AG04449 (cell line): ENCODE data around the gene PTPRK.

Experiments
- CTCF ChIA-PET: fragments of 350-600 bp; formaldehyde crosslinking; extraction: SDS; loops from one replicate; lab custom pipeline; 2021; ENCODE audit warnings: antibody characterized with exemption; lab: Yijun Ruan, JAX
- POLR2A ChIA-PET: fragments of 400-600, 350-600 bp; formaldehyde crosslinking; extraction: SDS; loops from one replicate; lab custom pipeline; 2020; ENCODE audit warnings: antibody characterized with exemption, inconsistent platforms; lab: Yijun Ruan, JAX
- DNase-seq: peaks from one replicate; pipeline ENCODE4 v3.0.0-alpha.2; 2010; ENCODE audit warnings: low read depth, low spot score
- H3K4me3 ChIP-seq: 2 replicates; pipeline ENCODE4 v1.5.1; 2011; ENCODE audit warnings: low read depth, mild to moderate bottlenecking, control low read depth, low read length
- CTCF ChIP-seq: IDR thresholded peaks from one replicate; pipeline ENCODE4 v1.5.1; 2011; ENCODE audit warnings: mild to moderate bottlenecking, moderate library complexity, low read length, control low read depth, inconsistent platforms; ENCODE audit not compliant: insufficient read depth; ENCODE audit errors: missing control alignments

The PTPRK gene

GRCh38 chr6:128280960-128281359 is 239.4 kb downstream of the PTPRK start:
- POLR2A ChIA-PET = no interaction called here
- CTCF ChIA-PET = no interaction called here
- TF ChIP-seq CTCF = no peak
- DNase-seq = no peak
- H3K4me3 ChIP-seq = no peak overlapping the region

GRCh38 chr6:128280066-128280465 is 240.3 kb downstream of the PTPRK start:
- no peak for DNase-seq
- H3K4me3 ChIP-seq = no peak overlapping the region
- no peak for TF ChIP-seq CTCF
- ChIA-PET CTCF (interaction anchor here (1.2 kb wide), 1 partner anchor 12 kb away, joined by 4 read pairs; no protein-coding TSS in a partner anchor), POLR2A (no interaction called here)

GRCh38 chr6:128278836-128279235 is 241.6 kb downstream of the PTPRK start:
- TF ChIP-seq CTCF = no peak
- H3K4me3 ChIP-seq = no peak overlapping the region
- DNase-seq = no peak
- POLR2A ChIA-PET = no interaction called here
- CTCF ChIA-PET = no interaction called here

- ChIA-PET CTCF (interaction anchor here (0.5 to 1.1 kb wide), 2 partner anchors 16 to 1047 kb away, joined by 3 read pairs; no protein-coding TSS in a partner anchor), POLR2A (no interaction called here)
- H3K4me3 ChIP-seq = no peak overlapping the region
- TF ChIP-seq CTCF = no peak
- no peak for DNase-seq
Observed at GRCh38 chr6:128277379-128277778, 243.0 kb downstream of the PTPRK start.

GRCh38 chr6:128276311-128276710 is 244.1 kb downstream of the PTPRK start:
- no peak overlapping the region for H3K4me3 ChIP-seq
- POLR2A ChIA-PET = no interaction called here
- CTCF ChIA-PET = interaction anchor here (1.1 kb wide), 1 partner anchor 15 kb away, joined by 3 read pairs; no protein-coding TSS in a partner anchor
- DNase-seq = no peak
- no peak for TF ChIP-seq CTCF

GRCh38 chr6:128275681-128276080 is 244.7 kb downstream of the PTPRK start:
- DNase-seq = no peak
- no peak for TF ChIP-seq CTCF
- H3K4me3 ChIP-seq = no peak overlapping the region
- ChIA-PET POLR2A (no interaction called here), CTCF (interaction anchor here (0.9 kb wide), 1 partner anchor 539 kb away, joined by 3 read pairs; no protein-coding TSS in a partner anchor)
